HG02588 (cell line): Measurements from ENCODE around the gene RBMS1.

ENCODE experiments used
- ATAC-seq: cut with Tn5 transposase; IDR thresholded peaks from one replicate; pipeline ENCODE4 v1.9.1; 2021; ENCODE audit warnings: mild to moderate bottlenecking, moderate library complexity; ENCODE audit not compliant: unreplicated experiment

Gene RBMS1

DNA sequence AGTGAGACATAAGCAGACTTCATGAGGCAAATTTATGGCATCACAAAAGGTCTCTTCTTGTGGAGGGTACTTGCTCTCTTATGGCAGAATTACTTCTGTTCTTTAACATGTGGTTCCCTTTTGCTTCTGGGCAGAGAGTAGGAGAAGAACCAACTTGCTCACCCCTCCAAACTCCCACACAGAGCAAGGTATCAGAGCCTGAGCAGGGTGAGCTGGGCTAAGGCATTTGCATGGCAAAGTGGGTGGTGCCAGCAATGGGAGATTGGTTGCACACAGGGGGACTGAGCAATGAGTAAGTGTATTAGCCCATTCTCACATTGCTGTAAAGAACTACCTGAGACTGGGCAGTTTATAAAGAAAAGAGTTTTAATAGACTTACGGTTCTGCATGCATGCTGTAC is 229.3 kb downstream of the RBMS1 start:
- no peak for ATAC-seq

DNA sequence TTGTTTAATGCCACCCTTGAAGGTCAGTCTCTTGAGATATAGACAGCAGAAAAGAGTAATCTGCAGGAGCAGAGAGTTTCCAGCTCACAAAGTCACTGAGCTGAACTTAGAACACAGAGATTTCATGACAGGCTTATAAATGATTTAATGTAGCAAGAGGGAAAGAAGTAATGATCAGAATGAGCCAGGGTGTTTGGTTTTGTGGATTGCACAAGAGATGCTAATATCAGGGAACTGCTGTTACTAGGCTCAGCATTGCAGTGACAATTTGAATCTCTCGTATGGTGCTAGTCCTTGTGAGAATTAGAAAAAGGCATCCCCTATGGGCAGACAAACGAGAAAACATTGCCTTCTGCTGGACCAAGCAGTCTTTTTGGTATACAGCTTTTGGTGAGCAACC is 231.9 kb downstream of the RBMS1 start:
- ATAC-seq: no peak

DNA sequence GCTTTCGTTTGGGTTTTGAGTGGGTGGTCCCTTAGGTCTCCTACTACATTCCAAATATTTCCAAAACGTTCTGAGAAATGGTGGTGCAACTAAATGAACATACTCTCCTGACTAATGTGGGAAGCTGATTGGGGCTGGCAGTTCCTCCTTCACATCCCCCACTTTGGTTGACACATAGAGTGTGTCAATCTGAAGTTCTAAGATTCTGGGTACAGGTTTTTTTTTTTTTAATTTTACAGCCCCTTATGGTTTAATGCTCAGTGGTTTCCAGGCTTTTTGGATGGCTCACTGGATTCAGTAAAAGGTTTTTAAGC is 235.2 kb downstream of the RBMS1 start:
- no peak for ATAC-seq

DNA sequence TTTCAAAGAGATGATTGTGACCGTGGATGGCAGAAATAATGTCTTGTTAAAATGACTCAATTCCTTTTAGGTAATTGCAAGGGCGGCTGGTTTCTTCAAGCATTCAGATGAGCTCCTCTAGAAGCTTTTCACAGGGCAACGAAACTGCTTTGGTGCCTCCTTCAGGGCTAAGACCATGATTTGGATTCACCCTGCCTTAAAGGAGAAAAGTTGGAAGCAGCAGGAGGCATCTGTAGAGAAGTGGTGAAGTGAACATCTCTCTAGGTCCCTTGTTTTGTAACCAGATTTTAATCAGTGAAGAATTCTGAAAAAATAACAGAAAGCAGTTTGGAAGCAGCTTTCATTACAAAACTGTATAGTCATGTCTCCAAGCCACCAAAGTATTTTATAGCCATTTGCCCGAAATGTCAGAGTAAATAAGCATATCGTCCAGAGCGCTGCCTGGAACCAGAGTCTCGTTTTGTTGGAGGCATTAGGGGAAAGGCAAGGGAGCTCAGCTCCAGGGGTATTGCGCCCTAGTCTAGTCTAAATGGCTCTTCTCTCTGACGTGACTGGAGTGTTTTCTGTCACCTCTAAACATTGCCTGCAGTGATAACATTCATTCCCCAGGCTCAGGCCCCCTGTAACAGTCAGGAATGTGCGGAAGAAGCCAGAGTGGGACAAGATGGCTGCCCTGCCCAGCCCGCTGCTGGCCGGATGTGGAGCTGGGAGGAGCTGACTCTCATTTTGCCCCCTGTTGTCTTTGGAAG is 235.7 kb downstream of the RBMS1 start:
- no peak for ATAC-seq

DNA sequence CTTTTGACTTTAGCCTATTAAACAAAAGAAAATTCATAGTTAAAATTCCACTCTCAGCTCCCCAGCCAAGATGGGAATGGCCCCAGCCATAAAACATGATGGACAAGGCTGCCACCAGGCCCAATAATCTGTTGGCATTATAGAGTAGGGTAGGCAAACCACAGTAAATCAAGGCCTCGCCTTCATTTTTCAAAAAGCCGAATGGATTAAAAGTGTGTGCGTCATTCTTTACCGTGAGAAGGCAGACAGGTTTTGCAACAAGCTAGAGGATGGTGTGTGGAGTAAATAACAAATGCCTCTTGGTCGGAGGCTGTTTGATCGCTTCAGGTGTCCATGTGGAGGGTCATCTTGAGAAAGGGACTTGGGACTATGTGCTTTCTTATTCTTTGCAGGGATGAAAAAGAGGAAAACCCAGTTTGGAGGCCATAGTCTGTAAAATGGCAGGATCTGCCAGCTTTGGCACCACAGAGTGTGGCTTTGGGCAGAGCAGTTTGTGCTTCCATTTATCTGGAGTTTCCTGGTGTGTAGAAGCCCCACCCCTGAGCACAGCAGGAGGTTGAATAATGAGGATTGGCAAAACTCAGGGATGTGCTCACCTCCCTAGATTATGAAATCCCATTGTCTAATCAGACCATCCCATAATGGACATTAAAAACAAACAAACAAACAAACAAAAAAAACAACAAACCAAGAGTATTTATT is 236.4 kb downstream of the RBMS1 start:
- ATAC-seq: no peak

DNA sequence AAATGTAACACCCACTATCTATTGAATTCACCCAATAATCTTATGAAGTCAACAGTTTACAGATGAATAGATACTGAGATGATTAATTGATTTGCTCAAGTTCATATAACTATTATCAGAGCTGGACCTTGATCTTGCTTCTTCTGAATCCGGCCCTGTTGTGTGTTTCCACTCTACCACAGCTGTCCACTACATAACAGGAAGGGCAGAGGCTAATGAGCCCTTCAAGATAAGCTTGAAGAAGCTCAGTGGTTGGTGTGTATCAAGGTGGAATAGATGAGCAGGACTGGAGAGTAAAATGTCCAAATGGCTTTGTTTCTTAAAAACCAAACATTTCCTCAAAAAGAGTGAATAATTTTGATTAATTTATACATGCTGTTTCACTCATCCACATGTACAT is 237.1 kb downstream of the RBMS1 start:
- no peak for ATAC-seq

DNA sequence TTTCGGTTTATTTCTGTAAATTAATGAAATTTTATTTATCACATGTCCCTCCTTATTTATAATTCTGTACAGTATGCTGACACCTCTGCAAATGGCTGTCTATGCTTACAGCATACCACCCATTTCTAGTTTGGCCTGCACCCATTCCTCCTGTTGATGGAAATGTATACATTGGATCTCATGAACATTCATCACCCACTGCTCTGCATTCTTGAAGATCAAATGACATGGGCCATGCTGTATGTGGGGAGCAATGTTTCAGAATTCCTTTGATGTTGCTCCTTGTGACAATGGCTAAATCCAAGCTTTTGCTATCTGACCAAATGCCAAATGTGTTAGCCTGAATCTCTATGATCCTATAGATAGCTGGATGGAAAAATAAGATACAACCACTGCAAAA is 238.2 kb downstream of the RBMS1 start:
- ATAC-seq: no peak

DNA sequence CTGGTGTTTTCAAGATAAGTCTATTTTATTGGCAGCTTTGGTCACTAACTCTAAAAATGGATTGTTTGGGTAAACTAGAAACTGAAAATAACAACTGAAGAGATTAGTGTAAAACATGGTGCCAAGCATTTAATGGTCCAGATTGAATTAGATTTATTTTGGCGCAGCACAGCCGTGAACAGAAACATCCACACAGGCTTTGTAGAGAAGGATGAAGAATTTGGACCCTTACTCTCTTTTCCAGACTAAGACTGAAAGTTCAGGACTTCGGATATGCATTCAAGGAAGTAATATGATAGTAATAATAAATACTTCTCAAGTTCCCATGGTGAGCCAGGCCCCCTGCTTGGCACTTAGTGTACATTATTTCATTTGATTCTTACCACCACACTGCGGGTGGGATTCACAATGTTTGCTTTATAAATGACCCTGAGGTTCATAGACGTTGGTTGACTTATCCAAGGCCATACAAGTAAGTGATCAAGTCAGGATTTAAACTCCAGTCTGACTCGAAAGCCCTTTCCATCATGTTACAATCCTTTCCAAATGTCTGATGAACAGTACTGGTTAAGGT is 239.3 kb downstream of the RBMS1 start:
- ATAC-seq: no peak

DNA sequence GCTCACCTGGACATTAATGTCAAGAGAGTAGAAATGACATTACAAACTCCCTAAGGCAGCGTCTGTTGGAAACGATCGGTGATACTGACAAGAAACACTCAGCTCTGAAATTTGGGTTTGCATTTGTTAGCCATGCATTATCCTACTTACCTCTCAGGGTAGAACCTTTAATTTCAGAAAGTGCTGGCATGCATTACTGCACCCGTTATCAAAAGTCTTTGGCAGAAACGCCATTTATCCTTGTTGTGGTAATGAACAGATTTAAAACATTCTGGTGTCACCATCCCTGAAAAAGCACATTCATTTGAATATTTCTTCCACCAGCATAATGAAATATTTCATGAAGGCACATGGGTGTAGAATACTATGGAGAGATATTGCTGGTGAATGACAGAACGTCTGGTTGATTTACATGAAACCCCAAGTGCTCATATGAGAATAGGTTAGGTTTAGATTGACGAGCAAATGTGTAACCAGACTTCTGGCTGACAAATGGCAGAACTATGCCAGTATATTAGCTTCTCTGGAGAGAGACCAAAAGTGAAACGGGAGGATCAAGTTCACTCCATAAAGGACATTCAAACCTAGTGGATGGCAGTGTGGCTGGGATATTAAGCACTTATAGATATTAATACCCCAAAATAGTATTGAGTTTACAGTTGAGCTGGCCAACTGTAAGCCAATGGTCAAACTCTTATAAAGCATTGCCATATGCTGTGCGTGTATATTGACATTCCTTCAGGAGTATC is 240.0 kb downstream of the RBMS1 start:
- ATAC-seq: no peak

DNA sequence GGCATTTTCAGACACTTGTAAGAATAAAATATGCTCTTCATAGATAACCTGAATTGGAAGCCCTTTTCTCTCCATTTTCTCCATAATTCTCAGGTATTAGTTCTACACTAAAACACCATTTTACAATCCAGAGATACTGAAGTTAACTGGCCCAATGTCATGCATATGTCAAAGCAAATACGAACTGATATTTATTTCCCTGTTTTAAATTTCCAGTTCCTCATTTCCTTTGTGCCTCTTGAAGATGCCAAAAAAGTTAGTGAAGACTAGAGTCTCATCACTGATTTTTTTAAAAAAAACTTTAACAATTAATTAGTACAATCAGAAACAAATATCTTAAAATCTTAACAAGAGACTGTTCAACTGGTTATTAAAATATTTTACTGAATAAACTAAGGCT is 240.7 kb downstream of the RBMS1 start:
- no peak for ATAC-seq

DNA sequence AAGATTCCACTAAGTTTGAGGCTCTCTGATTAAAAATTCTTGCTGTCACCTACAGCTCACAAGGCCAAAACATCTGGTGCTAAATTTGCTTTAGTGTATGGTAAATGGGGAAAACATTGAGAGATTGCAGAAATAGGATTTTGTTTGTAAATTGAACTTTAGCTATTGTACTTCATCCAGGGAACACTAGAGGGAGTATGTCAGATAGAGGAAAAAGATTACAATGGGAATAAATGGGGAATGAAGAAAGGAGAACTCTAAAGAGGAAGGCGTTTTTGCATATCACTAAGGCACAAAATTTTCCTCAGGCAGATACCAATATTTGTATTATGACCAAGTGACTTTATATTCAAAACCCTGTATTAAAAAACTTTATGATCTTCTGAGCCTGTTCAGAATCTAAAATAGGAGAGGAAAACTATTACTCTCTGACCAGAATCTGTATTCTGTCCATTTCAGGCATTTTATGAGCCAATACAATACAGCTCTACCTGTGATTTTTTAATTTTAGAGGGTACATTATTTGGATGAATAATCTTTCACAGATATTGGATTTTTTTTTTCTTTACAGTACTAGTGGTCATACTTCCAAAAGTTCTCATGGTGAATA is 241.2 kb downstream of the RBMS1 start:
- no peak for ATAC-seq

DNA sequence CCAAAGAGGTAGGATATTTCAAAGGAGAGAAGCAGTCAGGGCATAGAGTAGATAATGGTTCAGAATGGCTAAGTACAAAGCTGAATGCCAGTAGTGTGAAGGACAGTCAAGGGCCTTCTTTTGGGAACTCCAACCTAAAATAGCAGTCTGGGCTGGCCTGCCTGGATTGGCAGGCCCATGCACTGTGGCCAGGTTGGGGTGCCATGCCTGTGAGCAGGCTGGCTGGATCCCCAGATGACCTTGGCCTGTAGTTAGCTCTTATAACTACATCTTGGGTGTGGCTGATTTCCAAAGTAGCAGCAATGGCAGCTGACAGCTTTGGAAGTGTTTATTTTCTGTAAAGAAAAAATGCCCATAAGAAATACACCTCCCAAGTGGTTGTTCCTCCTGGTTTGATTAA is 242.0 kb downstream of the RBMS1 start:
- no peak for ATAC-seq

DNA sequence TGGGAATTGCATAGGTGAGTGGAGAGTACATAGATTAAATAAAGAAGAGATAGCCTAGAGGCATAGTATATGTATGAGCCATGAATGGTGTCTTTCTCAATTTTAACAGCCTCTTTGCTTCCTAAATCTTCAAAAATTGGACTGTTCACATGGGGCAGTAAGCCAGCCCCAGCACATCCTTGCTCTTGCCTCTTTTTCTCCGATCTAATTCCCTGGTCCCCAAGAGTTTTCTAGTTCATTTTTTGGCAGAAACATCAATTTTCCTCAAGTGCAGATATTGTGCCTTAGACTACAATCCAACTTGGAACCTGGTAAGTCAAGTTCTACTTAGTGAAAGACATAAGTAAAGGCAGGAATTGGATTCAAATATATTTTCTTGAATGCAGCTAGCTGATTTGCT is 243.7 kb downstream of the RBMS1 start:
- no peak for ATAC-seq

DNA sequence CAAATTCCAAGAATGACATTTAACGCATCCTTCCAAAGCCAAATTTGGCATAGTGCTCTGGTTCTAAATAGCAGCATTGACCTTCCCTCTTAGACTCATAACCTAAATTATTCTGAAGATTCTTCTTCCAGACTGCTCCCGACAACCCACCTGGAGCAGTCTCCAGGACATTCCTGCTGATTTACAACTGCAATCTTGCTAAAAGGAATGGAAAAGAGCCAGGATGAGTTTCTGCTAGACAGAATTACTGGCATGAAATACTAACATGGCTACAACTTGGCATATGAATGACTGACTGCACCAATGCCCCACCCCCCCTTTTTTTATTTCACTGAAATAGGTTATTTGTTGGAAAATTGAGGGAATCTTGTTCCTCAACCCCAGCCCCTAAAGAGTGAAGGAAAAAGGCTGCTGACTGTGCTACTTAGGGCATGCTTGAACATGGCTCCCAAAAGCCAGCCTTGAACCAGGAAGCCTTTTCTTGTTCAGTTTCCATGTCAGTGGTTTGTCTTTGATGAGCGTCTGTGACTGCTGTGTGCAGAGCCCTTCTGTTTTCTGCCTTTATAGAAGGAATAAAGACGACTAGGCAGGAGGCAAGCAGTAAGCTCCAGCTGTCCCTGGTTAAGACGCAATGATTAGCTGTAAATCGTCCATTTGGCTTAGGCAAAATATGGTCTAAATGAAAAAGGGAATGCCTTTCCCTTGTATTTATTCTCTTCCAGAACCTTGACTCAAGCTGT is 246.1 kb downstream of the RBMS1 start:
- ATAC-seq: no peak

DNA sequence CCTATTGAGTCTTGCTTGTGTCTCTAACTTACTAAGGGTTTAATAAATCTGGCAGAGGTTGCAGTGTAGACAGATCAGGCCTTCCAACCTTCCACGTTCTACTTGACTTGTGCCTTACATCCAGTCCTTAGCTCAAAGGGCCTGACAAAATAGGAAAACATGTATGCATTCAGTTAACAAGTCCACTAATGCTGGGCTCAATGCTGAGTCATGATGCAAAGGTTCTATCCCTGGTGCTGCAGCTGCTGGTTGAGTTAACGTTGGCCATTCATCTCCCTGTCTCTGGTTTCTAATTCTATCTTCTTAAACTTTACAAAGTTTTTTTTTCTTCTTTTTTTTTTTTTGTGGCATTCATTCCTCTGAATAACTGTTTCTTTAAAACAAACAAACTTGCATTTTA is 247.3 kb downstream of the RBMS1 start:
- no peak for ATAC-seq

DNA sequence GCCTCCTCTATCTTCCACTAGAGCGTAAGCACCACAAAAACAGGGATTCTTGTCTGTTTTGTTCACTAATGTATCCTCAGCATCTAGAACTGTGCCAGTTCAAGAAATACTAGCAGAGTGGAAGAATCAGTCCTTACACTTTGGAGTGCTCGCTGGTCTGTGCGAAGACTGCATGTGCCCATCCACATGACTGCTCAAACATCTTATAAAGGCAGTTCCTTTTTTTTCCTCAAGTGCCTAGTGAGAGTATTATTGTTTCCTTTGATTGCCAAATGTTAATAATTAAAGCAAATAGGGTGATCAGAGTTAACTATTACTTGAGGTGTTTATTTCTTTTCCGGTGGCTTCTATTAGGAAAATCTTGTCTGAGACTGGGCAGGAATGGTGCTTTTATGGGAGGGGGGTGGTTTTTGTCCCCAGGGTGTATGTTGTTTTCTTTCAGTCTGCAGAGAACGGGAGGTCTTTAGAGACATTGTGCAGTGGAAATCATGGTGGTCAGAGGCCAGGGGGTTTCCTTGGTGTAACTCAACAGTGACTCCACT is 247.9 kb downstream of the RBMS1 start:
- no peak for ATAC-seq

DNA sequence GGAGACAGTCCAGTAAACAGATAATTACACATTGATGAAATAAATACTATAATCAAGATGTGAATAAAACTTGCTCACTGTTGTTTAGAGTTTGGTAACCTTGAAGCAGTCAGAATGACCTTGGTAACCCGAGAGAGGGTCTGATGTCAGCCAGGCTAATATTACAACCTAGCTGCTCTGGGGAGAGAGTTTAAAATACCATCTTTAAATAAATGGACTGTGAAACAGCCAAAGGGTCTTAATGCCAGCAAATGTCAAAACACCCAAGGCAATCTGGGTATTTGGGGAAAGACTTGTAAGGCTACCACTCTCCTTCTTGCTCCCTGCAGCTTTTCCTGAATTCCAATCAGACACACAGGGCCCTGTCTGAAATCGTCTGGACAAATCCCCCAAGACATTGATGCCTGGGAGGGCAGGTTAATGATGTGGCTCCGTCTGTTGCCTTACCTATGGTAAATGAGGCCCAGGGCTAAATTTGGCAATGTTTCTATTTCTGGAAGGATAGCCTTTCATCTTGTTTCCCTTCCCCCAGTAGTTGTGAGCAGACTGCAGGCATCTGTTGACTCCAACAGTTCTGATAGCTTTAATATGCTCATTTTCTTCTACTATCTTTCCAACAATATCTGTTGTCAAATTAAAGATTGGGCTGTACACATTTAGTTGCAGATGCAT is 250.6 kb downstream of the RBMS1 start:
- no peak for ATAC-seq

DNA sequence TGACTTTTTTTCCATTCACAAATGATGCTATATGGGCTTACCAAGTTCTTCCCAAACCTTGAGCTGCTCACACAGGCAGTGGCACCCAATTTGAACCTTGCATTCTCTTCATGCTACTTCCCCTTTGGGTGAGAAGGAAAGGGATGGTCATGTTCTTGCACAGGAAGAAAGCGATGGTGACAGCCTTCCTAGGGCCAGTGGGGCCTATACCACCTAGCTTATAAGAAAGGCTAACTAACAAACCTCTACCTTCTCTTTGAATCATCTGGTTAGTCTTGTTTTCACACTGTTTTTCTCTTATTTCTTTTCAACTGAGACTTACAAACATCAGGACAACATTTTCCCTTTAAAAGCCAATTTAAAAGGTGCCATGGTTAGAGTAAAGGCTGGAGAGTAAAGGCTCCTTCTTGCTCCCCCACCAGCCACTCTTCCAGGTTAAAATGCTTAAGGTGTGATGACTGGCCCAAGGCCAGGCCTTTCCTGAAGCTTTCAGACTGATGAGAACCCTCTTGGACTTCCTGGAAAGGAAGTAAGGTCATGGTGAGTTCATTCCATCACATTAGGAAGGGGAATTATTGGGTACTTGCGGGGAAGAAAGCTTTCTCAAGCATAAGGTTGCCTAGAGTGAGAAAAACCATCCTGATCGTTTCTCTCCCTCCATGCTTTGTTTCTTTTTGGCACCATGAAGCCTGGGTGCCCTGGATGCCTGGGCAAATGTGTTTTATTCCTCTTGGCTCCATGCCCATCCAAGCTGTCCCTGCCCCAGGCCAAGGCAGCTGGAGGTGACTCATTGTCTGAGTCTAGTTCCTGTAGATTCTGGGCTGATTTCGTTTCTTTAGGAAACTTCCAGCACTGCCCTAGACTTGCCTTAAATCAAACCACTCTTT is 252.1 kb downstream of the RBMS1 start:
- no peak for ATAC-seq

DNA sequence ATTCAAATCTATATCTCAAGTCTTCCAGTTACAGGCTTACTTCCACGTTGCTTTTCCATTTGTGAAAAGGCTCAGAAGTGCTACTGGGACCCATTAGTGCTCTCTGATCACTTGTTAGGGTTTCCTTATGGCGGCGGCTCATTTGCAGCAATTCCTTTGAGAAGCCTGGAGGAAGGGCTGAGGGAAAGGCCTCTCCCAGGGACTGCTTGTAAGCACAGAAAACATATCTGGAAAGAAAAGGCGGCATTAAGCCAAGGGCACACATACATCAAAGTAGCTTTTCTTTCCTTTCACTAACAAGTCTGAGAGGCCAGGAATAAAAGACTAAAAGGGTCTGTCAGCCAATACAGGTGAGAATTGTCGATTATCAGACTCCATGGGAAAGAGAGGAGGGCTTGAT is 254.2 kb downstream of the RBMS1 start:
- ATAC-seq: no peak
